NCI-H526 treated with DMSO at 0.1 percent for 48 hours (cell line): ENCODE results near the gene CRHR2.
A peak's percentile ranks its signal among the peaks of the same experiment; 100 is the strongest.
"Not testable (repeated sequence)": the region's sequence is repeated elsewhere in the genome, so short reads cannot be mapped to it uniquely, and the experiment has no call there.

Source experiments
- DNase-seq: peaks from one replicate; lab custom pipeline; 2025; lab: John Stamatoyannopoulos, UW

Gene CRHR2

GRCh38 chr7:30654296-30655090, 27.8 kb downstream of the CRHR2 start:
- DNase-seq = no peak

- DNase-seq = no peak
These were observed 29.3 kb downstream of the CRHR2 start for GRCh38 chr7:30652698-30653641.

- DNase-seq = no peak
These were observed 30.1 kb downstream of the CRHR2 start for GRCh38 chr7:30652132-30652531.

GRCh38 chr7:30650421-30650808, 31.8 kb downstream of the CRHR2 start:
- DNase-seq = no peak

DNA sequence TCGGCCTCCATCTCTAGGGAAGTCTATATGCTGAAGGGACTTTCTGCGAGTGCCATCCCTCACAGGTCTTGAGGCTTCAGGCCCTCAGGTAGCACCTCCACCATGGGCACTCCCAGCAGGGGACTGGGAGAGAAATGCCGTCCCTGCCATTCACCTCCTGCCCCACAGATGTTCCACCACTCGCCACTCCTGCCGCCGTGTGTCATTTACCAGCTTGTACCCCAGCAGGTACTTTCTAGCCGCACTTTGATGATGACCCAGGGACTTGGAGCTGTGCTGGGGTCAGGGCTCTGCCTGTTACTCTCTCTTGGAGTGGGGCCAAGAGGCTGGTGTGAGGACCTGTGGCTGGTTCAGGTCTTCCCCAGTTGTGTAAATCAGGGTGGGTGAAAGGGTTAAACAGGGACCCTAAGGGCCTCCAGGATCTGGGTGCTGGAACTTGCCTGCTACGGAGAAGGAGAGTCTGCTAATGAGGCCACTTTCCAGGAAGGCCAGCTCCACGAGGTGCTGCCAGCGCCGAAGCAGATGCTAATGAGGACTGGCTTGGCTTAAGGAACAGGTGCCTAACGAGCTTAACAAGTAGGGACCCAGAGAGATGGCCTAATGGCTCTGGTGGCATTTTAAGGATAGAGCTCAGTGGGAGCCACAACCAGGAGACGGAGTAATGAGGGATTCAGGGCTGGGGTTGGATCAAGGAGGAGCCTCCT, 32.4 kb downstream of the CRHR2 start:
- DNase-seq = no peak

DNA sequence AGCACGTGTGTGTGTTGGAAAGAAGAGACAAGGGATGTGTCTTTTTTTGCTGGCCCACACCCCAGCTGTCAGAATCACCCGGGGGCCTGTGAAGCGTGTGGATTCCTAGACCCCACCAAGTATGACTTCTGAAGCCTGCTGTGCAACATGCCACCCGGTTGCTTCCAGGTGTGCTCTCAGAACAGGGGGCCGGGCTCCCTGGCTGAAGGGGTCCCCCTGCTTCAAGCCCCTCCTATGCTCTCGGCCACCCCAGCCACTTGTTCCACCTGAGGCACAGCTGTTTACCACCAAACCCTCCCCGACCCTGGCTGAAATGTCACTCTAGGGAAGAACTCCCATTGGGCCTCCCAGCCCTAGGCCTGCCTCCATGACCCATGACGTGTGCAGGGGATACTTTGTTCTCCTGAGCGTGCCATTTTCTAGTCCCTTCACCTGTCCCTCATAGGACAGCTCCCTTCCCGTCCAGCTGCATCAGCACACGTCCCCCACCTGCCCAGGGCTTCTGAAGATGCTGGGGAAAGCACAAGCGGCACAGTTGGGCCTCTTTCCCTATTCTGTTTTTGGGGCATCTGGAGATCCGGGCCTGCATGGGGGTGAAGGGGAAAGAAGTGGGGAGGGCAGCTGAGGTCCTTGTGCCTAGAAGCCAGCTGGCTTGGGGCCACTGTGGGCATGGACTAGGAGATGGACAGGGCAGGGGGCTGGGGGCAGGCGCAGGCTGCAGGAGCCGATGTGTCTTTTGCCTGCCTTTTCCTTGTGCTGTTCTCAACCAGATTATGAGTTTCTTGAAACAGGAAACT, 33.3 kb downstream of the CRHR2 start:
- no peak for DNase-seq

DNA sequence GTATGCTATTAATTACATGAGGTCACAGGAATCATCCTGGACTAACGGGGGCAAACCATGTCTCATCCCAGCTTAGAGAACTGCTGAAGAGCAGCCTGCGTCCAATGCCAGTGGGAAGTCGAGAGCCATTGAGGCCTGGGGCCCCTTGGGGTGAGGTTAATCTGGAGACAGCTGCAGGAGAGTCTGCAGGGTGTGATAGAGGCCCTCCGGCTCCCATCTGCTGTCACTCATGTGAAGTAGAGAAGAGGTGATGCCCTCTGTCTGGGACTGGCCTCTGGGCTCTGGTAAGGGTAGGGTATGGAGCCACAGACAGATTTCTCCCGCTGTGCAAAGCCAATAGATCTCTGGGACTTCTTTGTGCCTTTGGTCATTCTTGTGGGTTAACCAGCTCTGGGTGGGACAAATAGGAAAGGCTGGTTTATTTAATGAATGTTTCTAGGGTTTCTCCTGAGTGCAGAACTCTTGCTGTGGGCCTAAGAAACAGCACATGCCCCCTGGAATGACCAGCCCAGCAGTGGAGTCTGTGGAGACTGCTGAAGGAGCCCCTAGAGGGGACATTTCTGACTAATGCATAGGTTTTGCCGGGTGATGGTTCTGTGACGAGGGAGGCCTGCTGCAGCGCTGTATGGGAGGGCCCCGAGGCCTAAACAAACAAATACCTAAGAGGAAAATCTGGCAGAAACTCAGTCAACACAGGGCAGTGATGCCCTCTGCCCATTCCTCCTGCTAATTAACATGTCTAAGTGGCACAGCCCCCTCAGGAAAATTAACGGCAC, 34.5 kb downstream of the CRHR2 start:
- no peak for DNase-seq

GRCh38 chr7:30646154-30646553, 36.1 kb downstream of the CRHR2 start:
- no peak for DNase-seq

- no peak for DNase-seq
These were observed 36.6 kb downstream of the CRHR2 start for GRCh38 chr7:30645661-30646060.

DNA sequence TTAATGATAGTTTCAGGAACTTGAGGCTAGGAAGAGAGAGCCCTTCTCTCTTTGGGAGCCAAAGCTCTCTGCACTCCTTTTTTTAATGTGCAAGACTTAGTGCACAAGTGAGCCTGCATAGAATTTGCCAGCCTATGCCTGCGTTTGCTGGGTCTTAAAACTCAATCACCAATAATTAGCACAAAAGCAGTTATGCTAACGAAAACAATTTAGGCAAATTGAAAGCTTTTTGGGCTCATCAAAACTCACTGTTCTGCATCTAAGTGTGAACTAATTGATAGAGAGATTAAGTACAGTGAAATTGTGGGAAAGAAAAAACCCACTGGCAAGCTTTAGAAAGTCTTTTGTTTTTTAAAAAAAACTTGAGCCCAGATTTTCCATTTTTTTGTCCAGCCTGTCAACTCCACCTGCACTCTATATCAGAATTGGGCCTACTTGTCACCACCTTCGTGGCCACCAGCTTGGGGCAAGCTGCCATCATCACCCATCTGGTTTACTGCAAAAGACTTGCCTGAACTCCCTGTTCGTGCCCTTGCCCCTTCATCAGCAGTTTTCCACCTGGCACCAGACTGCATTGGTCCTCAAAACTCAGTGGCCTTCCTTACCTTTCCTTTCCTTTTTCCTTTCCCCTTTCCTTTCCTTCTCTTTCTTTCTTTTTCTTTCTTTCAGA, 37.8 kb downstream of the CRHR2 start:
- DNase-seq = no peak

- peak; percentile 17 for DNase-seq
These were observed 39.5 kb downstream of the CRHR2 start for GRCh38 chr7:30642789-30643188.

- not testable (repeated sequence) for DNase-seq
These were observed 39.9 kb downstream of the CRHR2 start for GRCh38 chr7:30642322-30642721.

DNA sequence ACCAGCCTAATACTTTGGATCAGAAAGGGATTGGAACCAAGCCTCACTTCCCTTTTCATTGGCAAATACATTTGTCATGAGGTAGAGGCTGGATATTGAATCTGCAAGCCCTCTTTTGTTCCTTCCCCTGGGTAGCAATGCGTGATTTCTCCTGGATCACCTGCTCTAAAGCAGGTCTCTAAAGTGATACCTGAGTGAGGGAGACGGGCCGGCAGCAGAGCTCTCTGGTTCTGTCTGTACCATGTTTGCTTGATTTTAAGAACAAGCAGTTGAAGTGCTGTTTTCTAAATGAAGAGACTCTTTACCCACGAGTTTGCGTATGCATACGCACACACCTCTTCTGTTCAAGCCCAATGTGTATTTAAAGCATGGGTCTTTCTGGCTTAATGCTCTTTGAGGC, 46.5 kb downstream of the CRHR2 start:
- DNase-seq = no peak

- no peak for DNase-seq
These were observed 47.5 kb downstream of the CRHR2 start for GRCh38 chr7:30634634-30635201.

DNA sequence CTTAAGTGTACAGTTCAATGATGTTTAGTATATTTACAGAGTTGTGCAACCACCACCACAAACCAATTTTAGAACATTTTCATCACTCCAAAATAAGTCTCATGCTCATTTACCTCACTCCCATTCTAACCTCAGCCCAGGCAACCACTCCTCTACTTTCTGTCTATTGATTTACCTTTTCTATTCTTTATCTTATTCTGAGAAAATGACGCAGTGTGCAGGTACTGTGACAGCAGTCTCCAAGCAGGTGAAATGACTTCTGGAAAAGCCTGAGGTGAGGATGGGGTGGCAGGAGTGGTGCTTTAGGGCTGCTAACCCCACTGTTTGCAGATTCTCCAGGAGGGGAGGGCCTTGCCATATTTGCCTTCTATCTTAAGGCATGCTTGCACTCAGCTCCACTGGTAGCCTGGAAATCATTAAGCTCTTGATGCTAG, 48.0 kb downstream of the CRHR2 start:
- DNase-seq = no peak

DNA sequence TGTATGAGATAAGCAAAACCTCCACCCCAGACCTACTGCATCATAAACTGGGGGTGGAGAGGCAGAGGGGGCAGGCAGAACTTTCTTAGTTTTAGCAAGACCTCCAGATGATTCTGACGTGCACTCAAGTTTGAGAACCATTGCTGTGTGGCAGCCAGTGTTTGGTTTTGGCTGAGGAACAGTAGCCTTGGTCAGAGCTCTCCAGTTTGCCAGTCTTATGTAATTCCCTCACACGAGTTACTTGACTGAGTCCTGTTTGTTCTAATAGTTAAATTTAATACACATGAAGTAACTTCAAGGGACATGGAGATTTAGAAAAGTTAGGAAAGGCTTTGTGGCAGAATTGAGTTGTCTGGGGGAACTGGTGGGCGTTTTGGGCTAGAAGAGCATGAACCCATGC, 49.0 kb downstream of the CRHR2 start:
- no peak for DNase-seq

DNA sequence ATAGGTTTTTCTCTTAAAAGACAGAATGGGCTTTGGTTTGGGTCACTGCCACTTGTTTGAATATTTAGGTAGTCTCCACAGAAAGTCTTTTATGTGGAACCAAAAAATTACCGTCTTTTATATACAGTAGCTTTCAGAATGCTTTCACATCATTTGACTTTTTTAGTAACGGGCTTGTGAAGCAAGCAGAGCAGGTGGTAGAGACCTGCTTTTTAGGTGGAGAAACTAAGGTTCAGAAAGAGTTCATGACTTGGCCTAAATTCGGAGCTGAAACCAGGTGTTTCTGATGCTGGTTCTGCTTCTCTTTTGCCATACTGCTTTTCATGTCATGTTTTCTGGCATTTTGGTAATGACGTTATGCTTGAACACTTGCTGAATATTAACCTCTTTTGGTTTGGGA, 51.3 kb downstream of the CRHR2 start:
- no peak for DNase-seq

GRCh38 chr7:30627026-30627425, 55.2 kb downstream of the CRHR2 start:
- no peak for DNase-seq

DNA sequence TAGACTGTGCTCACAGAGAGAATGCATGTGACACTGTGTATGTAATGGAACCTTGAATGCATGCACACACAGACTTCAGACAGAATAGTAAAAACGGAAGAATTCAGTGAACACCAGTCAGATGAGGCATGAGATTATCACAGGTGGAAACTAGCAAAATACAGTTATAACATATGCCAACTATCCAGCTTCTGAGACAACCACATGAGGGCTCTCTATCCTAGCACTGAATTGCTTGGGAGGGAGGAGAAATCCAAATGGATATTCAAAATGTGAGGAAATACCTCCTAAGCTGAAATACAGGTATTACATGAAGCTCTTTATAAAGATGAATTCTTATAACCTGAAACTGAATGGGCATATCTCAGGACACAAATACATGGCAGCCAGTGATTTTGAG, 57.0 kb downstream of the CRHR2 start:
- DNase-seq = no peak

DNA sequence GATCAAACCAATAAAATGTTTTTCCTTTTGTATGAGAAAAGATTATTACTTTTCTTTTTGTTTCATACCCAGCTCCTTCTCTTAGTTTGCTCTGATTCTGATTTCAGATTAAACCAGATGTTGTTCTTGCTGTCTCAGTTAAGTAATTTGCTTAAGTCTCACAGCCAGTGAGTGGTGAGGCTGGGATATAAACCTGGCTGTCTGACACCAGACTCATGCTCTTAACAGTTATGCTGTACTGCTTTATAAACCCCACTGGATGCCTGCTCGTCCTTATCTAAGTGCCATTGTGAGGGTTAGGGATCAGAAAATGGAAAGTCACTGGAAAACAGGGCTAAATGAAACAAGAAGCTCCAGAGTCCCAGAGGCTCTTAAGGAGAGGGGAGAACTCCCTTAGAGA, 63.3 kb downstream of the CRHR2 start:
- DNase-seq = no peak
